ENCODE data around the gene MSANTD2.

Gene MSANTD2

DNA sequence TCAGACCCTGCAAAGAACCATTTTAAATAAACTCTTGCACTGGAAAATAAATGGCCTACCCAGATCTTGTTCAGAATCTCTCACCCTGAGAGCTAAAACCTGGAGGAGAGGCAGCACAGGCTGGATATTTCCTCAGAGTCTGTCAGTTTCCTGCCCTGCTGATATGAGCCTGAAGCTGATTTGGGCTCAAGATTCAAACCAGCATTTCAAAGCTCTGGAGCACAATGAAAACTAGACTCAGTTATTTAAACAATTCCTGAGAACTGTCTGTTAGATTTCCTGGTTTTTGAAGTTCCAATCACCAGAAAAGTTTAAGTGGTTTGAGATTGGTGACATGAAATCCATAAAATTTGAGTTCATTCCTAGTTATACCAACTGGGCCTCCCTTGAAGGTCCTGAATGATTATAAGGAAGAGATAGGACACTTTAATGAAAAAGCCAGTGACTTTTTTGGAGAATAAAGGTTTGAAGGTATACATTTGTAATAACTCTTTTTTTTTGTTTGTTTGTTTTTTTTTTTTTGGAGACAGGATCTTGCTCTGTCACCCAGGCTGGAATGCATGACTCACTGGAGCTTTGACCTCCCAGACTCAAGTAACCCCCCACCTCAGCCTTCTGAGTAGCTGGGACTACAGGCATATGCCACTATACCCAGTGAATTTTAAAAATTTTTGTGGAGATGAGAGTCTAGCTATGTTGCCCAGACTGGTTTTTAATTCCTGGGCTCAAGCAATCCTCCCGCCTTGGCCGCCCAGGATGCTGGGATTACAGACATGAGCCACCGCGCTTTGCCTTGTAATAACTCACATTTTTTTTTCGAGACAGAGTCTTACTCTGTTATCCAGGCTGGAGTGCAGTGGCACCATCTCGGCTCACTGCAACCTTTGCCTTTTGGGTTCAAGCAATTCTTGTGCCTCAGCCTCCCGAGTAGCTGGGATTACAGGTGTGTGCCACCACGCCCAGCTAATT, 30.1 kb downstream of the MSANTD2 start:
- no peak for DNase-seq

GRCh38 chr11:124768914-124769313, 31.3 kb downstream of the MSANTD2 start:
- no peak for DNase-seq

GRCh38 chr11:124766156-124766555, 34.0 kb downstream of the MSANTD2 start:
- no peak for DNase-seq

GRCh38 chr11:124763156-124763947, 36.9 kb downstream of the MSANTD2 start:
- DNase-seq: peak; percentile 81

- no peak for DNase-seq
These were observed 37.5 kb downstream of the MSANTD2 start for GRCh38 chr11:124762624-124763155.

DNA sequence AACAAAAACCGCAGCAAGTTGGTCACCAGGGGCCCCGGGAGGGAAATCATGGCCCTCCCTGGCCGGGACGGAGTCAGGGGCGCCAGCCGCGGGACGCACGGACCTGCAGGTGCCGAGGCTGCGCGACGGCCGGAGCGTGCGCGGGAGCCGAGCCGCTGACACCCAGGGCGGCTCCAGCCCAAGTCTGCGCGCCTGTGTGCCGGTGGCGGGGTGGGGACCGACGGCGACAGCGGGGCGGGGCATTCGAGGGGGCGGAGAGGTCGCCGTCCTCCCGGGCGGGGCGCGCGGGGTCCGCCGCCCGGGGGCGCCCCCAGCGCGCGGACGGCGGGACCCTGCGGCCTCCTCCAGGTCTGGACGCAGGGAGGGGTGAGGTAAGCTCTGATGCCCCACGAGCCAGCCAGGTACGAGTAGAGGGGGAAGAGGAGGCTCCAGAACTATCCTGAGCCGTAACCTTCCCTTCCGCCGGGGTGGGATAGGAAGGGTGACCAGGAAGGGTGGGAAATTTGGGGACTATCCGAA, 38.0 kb downstream of the MSANTD2 start, which contains the start of gene ESAM:
ESAM (minus strand) TSS at position 186 of the 519 bp plus-strand sequence; CDS start at position 50, 136 bp downstream.
- DNase-seq: peak; percentile 72

DNA sequence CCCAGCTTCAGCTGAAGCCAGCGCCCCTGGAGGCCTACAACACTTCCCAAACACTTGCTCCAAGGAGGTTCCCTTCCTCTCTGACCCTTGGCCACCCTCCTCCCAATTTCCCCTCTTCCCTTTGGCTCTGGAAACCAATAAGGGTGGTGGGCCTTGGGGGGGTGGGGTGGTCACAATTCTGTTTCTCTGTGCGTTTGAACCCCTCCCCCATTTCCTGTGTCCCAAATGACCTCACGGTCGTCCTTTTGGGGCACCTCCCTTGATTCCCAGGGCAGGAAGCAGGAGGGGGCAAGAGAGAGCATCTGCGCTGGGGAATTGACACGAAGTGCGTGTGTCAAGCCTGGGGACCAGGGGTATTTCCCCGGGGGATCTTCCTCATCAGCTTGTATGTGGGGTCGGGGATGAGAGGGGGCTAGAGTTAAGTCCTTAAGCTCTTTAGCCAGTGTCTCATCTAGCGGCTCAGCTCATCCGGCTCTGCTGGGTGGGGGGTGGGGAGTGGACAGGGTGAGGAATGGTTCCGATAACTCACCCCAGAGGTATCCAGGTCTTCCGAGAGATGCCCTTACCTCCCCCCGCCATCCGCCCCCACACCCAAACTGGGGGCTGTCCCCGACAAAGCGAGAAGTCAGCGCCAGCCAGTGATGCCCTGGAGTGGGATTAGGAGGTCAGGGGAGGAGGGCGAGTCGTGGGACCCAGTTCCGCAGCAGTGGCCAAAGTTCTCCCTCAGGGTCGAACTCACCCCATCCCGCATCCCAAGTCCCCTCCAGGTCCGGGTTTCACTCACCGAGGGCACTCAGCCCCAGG, 38.7 kb downstream of the MSANTD2 start:
- no peak for DNase-seq

- no peak for DNase-seq
These were observed 39.4 kb downstream of the MSANTD2 start for GRCh38 chr11:124760806-124761205.

- peak; percentile 40 for DNase-seq
These were observed 40.0 kb downstream of the MSANTD2 start for GRCh38 chr11:124760205-124760652.

DNA sequence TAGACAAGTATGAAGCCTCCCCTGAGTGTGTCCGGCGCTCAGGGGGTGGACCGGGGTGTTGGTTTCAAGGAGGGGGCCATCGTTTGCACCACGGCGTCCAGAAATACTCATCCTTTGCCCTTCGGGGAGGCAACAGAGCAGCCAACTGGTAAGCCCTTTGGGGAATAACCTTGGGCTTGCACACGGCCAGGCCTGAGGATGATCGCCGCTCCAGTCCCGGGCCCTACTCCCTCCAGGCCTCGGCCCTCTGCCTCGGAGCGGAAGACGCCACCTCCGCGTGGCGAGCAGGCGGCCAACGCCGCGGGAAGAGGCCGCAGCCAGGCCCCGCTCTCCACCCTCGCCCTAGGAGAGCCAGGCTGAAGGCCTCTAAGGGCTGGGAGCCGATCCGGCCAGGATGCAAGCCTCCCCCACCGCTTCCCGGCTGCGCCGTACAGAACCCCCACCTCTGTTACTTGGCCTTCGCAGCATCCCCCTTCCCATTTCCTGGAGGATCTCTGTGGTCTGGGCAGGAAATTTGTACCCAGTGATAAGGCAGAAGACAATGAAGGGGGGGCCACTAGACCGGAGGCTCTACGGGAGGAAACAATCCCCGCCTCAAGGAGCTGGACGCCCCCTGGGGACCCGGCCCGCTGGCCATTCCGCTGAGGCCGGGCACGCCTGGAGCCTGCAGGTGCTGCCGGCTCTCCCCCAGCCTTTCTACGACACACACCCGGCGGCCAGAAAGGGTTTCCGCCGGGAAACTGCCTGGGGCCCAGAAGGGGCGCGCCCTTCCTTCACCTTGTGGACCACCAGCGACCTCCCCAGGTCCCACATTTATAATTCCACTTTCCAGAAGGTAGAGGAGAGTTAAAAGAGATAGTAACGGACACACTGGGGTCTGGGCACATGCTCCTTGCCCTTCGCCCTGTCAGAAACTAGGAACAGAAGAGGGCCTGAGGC, 40.7 kb downstream of the MSANTD2 start:
- no peak for DNase-seq

- peak; percentile 76 for DNase-seq
These were observed 41.6 kb downstream of the MSANTD2 start for GRCh38 chr11:124758355-124759265.

DNA sequence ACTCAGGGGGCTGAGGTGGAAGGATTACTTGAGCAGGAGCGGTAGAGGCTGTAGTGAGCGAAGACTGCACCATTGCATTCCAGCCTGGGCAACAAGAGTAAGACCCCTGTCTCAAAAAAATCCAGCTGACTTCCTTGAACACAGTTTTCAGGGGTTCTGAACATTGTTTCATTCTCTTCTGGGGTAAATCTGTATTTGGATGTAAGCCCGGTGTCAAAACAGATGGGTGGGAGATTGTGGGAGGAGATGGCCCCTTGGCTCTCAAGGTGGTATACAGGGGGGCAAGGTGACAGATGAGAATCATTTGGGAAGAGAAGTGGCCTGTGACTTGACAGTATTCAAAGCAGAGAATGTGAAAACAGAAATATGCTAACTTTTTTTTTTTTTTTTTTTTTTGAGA, 42.9 kb downstream of the MSANTD2 start:
- no peak for DNase-seq

GRCh38 chr11:124756753-124757227, 43.4 kb downstream of the MSANTD2 start:
- no peak for DNase-seq

- DNase-seq: no peak
These were observed 44.0 kb downstream of the MSANTD2 start for GRCh38 chr11:124756033-124756752.

DNA sequence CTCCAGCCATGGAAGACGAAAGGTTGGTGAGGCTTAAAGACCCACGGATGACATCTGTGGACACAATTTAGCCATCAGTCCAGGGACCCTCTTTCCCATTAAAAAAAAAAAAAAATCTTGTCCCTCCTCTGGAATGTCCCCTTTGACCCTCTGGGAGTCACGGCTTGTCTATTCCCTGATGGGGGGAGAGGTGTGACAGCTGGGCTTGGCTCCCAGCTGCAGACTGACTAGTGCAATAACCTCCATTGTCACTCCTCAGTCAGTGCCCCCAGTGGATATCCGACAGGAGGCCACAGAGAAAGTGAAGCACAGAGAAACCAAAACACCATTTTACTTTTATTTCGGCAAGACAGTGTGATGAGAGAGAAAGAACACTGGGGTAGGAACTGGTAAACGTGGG, 45.5 kb downstream of the MSANTD2 start:
- no peak for DNase-seq

GRCh38 chr11:124754309-124754708, 45.9 kb downstream of the MSANTD2 start:
- no peak for DNase-seq

GRCh38 chr11:124753624-124754023, 46.6 kb downstream of the MSANTD2 start:
- no peak for DNase-seq

- DNase-seq: no peak
These were observed 47.0 kb downstream of the MSANTD2 start for GRCh38 chr11:124753205-124753604.

Data from CD4-positive, alpha-beta T cell treated with Interleukin-15 for 1 hour (primary cell).